Breast epithelium (tissue), 4 donors: ENCODE results near the gene UNC93B1. TPM values are rescaled to one million over a fixed set of nuclear protein-coding genes. Genes with fewer than 3 reads are reported as not detected.

Experiments used
- DNase-seq, 2 donors: peaks; one replicate each; pipeline ENCODE4 v3.0.0-alpha.2; 2019; ENCODE audit warnings: low spot score in 2 of 2
- H3K27ac ChIP-seq, 2 donors: fragments of 200-600 bp; sonication (generic) in 1 of 2; one replicate each; pipeline ENCODE4 v1.5.1; 2016 to 2019; ENCODE audit warnings: mild to moderate bottlenecking in 1 of 2
- H3K27me3 ChIP-seq, 2 donors: fragments of 200-600 bp; sonication (generic) in 1 of 2; one replicate each; pipeline versions ENCODE4 v1.5.1 to v1.6.0; 2017 to 2019; ENCODE audit warnings: control low read depth in 1 of 2, mild to moderate bottlenecking in 1 of 2
- H3K36me3 ChIP-seq: fragments of 200-600 bp; one replicate; pipeline ENCODE4 v1.5.1; 2019
- H3K4me1 ChIP-seq, 2 donors: fragments of 200-600 bp; sonication (generic); one replicate each; pipeline ENCODE4 v1.5.1; 2016 to 2019; ENCODE audit warnings: control low read depth in 1 of 2
- H3K4me3 ChIP-seq, 3 donors: fragments of 200-600 bp; sonication (generic); 1 replicate in 2 of 3; 2 replicates in 1 of 3; pipeline ENCODE4 v1.5.1; 2016 to 2019; ENCODE audit warnings: mild to moderate bottlenecking in 3 of 3, moderate library complexity in 2 of 3
- H3K9me3 ChIP-seq, 2 donors: fragments of 200-600 bp; sonication (generic) in 1 of 2; one replicate each; pipeline ENCODE4 v1.5.1; 2016 to 2019; ENCODE audit warnings: control low read depth in 1 of 2
- POLR2A ChIP-seq: fragments of 450-650 bp; IDR thresholded peaks from one replicate; pipeline ENCODE4 v1.6.1; 2016; ENCODE audit warnings: antibody characterized with exemption, mild to moderate bottlenecking, moderate library complexity
- POLR2AphosphoS5 ChIP-seq, 3 donors: sonication (generic); formaldehyde crosslinking; IDR thresholded peaks; one replicate each; pipeline ENCODE4 v1.6.1; 2017; ENCODE audit warnings: antibody characterized with exemption in 3 of 3
- intact Hi-C: fragments of 100-400 bp; cut with DNase I; formaldehyde crosslinking; loops from one replicate; pipeline ENCODE4 v1.15.1; 2023; ENCODE audit warnings: low total_unique reads
- total RNA-seq, 3 donors: library from RNA; depleted of rRNA; stranded (reverse); fragments of >200 nt; gene quantifications; one replicate each; pipeline ENCODE4 v1.1.0, GENCODE V29; 2016
- TF ChIP-seq, protein P1 (sequence below), 3 donors: fragments of 450-650 bp; IDR thresholded peaks; one replicate each; pipeline ENCODE4 v1.5.1; 2016 to 2017; ENCODE audit warnings: antibody characterized with exemption in 3 of 3, mild to moderate bottlenecking in 3 of 3, moderate library complexity in 3 of 3

The UNC93B1 gene
- total RNA-seq, 3 donors from 2014 or later = 40.3 to 63.7 (median 49.8) TPM

GRCh38 chr11:68025047-68025446, 21.1 kb upstream of the UNC93B1 start:
- no peak for DNase-seq
- no peaks in the 10 kb centered on the region for H3K36me3 ChIP-seq
- H3K27me3 ChIP-seq = no peaks in the 10 kb centered on the region
- peaks cover 10 to 11% of the 10 kb centered on the region in 2 donors for H3K9me3 ChIP-seq
- H3K4me3 ChIP-seq = no peak overlapping the region
- no peak overlapping the region for H3K27ac ChIP-seq
- H3K4me1 ChIP-seq = peaks cover 0 to 4% of the 10 kb centered on the region in 2 donors
- intact Hi-C loops = no loop called here
- TF ChIP-seq, protein P1, sequence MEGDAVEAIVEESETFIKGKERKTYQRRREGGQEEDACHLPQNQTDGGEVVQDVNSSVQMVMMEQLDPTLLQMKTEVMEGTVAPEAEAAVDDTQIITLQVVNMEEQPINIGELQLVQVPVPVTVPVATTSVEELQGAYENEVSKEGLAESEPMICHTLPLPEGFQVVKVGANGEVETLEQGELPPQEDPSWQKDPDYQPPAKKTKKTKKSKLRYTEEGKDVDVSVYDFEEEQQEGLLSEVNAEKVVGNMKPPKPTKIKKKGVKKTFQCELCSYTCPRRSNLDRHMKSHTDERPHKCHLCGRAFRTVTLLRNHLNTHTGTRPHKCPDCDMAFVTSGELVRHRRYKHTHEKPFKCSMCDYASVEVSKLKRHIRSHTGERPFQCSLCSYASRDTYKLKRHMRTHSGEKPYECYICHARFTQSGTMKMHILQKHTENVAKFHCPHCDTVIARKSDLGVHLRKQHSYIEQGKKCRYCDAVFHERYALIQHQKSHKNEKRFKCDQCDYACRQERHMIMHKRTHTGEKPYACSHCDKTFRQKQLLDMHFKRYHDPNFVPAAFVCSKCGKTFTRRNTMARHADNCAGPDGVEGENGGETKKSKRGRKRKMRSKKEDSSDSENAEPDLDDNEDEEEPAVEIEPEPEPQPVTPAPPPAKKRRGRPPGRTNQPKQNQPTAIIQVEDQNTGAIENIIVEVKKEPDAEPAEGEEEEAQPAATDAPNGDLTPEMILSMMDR (IDR thresholded peaks at IDR 0.05) = no peak
- TF ChIP-seq POLR2A (no peak), POLR2AphosphoS5 (IDR thresholded peaks at IDR 0.05) (no peak)

- TF ChIP-seq, protein P1 (IDR thresholded peaks at IDR 0.05) = no peak
- TF ChIP-seq POLR2A (no peak), POLR2AphosphoS5 (IDR thresholded peaks at IDR 0.05) (no peak)
- peaks cover 10 to 11% of the 10 kb centered on the region in 2 donors for H3K9me3 ChIP-seq
- H3K36me3 ChIP-seq = no peaks in the 10 kb centered on the region
- no peak overlapping the region for H3K4me3 ChIP-seq
- no peak overlapping the region for H3K27ac ChIP-seq
- H3K27me3 ChIP-seq = no peaks in the 10 kb centered on the region
- H3K4me1 ChIP-seq = peaks cover 0 to 2% of the 10 kb centered on the region in 2 donors
- intact Hi-C loops = no loop called here
- DNase-seq = no peak
Measured at GRCh38 chr11:68024508-68024907, 20.6 kb upstream of the UNC93B1 start.

- intact Hi-C loops = no loop called here
Measured at GRCh38 chr11:68022531-68022930, 18.6 kb upstream of the UNC93B1 start.

GRCh38 chr11:68021167-68021787, 17.4 kb upstream of the UNC93B1 start:
- Histone ChIP-seq H3K27ac (no peak overlapping the region), H3K36me3 (no peaks in the 10 kb centered on the region)
- no peak for DNase-seq

More at GRCh38 chr11:68022531-68022930, 18.6 kb upstream of the UNC93B1 start:
- no peaks in the 10 kb centered on the region for H3K27me3 ChIP-seq
- H3K27ac ChIP-seq = no peak overlapping the region
- no peak overlapping the region for H3K4me3 ChIP-seq
- TF ChIP-seq POLR2AphosphoS5 (IDR thresholded peaks at IDR 0.05) (no peak), POLR2A (no peak)
- TF ChIP-seq, protein P1 (IDR thresholded peaks at IDR 0.05) = no peak
- no peaks in the 10 kb centered on the region for H3K4me1 ChIP-seq
- no peaks in the 10 kb centered on the region for H3K36me3 ChIP-seq
- peaks cover 10 to 11% of the 10 kb centered on the region in 2 donors for H3K9me3 ChIP-seq
- no peak for DNase-seq

DNA sequence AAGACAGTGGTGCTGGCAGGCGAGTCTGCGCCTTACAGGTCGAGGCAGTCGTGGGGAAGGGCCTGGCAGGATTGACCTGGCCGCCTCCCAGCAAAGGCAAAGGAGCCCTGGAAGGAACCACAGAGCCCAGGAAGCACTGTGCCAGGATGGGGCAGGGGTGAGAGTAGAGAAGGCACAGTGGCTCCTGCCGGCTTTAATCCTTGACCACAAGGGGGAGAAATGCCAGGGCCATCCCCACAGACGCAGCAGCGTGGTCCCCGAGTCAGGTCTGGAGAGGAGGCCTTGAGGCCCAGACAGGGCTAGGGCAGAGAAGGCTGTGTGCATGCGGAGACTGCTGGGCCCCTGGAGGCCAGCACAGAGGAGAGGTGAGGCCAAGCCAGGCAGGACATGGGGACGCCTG, 16.7 kb upstream of the UNC93B1 start:
- no peak for TF ChIP-seq POLR2AphosphoS5 (IDR thresholded peaks at IDR 0.05)
- no peak for TF ChIP-seq POLR2A
- TF ChIP-seq, protein P1 (IDR thresholded peaks at IDR 0.05) = peak in 2 of 3 donors; percentile 26 to 31
- DNase-seq = peak in 1 of 2 donors; percentile 63
- Histone ChIP-seq H3K4me1 (no peaks in the 10 kb centered on the region), H3K9me3 (peaks cover 10 to 11% of the 10 kb centered on the region in 2 donors), H3K27me3 (no peaks in the 10 kb centered on the region), H3K27ac (peak overlapping the region; percentile 25 to 57), H3K36me3 (no peaks in the 10 kb centered on the region), H3K4me3 (no peak overlapping the region)
- intact Hi-C loops = no loop called here

More at GRCh38 chr11:68021167-68021787, 17.4 kb upstream of the UNC93B1 start:
- Histone ChIP-seq H3K4me3 (no peak overlapping the region), H3K27me3 (no peaks in the 10 kb centered on the region), H3K4me1 (no peaks in the 10 kb centered on the region), H3K9me3 (peaks cover 10 to 11% of the 10 kb centered on the region in 2 donors)
- intact Hi-C loops = no loop called here
- no peak for TF ChIP-seq POLR2AphosphoS5 (IDR thresholded peaks at IDR 0.05)
- TF ChIP-seq, protein P1 (IDR thresholded peaks at IDR 0.05) = peak in 2 of 3 donors; percentile 28 to 50
